CD8-positive, alpha-beta memory T cell (primary cell): Measurements from ENCODE around the gene ATP9B. TPM values are rescaled to one million over a fixed set of nuclear protein-coding genes. Genes with fewer than 3 reads are reported as not detected.

Source experiments
- CTCF ChIA-PET: fragments of 350-600 bp; sonication (Branson Sonifier 250); formaldehyde crosslinking; loops from one replicate; lab custom pipeline; 2021; ENCODE audit warnings: antibody characterized with exemption; lab: Charles Lee
- POLR2A ChIA-PET: fragments of 350-600 bp; sonication (Branson Sonifier 250); formaldehyde crosslinking; loops from one replicate; lab custom pipeline; 2021; ENCODE audit warnings: antibody characterized with exemption; lab: Charles Lee
- DNase-seq, 5 donors: peaks; one replicate each; pipeline versions ENCODE4 v3.0.0 to v3.0.0-alpha.2; 2020 to 2022; ENCODE audit warnings: mixed read lengths in 1 of 5
- H3K27ac ChIP-seq: one replicate; pipeline ENCODE4 v1.7.0; 2013; ENCODE audit warnings: low read depth, mild to moderate bottlenecking, low read length, moderate library complexity
- H3K27me3 ChIP-seq: 2 replicates; pipeline ENCODE4 v1.7.0; 2013; ENCODE audit warnings: low read length, mild to moderate bottlenecking; ENCODE audit not compliant: insufficient read depth, poor library complexity, severe bottlenecking
- H3K36me3 ChIP-seq: 2 replicates; pipeline ENCODE4 v1.7.0; 2013; ENCODE audit warnings: mild to moderate bottlenecking, low read length, moderate library complexity; ENCODE audit not compliant: insufficient read depth
- H3K4me1 ChIP-seq: 2 replicates; pipeline ENCODE4 v1.7.0; 2013; ENCODE audit warnings: mild to moderate bottlenecking, low read length, moderate library complexity; ENCODE audit not compliant: insufficient read depth
- H3K4me3 ChIP-seq: 2 replicates; pipeline ENCODE4 v1.7.0; 2013; ENCODE audit warnings: mild to moderate bottlenecking, low read length
- H3K9me3 ChIP-seq: 2 replicates; pipeline ENCODE4 v1.7.0; 2013; ENCODE audit warnings: mild to moderate bottlenecking, low read length
- H3K27ac Mint-ChIP-seq, 8 donors: one replicate each; pipeline ENCODE4 v1.8.0; 2020 to 2021; ENCODE audit warnings: mixed read lengths in 8 of 8, mild to moderate bottlenecking in 6 of 8, inconsistent platforms in 3 of 8, moderate library complexity in 3 of 8
- H3K27me3 Mint-ChIP-seq, 2 donors: one replicate each; pipeline ENCODE4 v1.8.0; 2020 to 2021; ENCODE audit warnings: mixed read lengths in 2 of 2, mild to moderate bottlenecking in 1 of 2, moderate library complexity in 1 of 2
- H3K36me3 Mint-ChIP-seq, 3 donors: one replicate each; pipeline ENCODE4 v1.8.0; 2020 to 2021; ENCODE audit warnings: mixed read lengths in 3 of 3, inconsistent platforms in 1 of 3, mild to moderate bottlenecking in 1 of 3
- H3K4me1 Mint-ChIP-seq, 3 donors: one replicate each; pipeline ENCODE4 v1.8.0; 2020 to 2021; ENCODE audit warnings: mixed read lengths in 3 of 3, inconsistent platforms in 1 of 3, mild to moderate bottlenecking in 1 of 3
- H3K4me3 Mint-ChIP-seq, 7 donors: one replicate each; pipeline ENCODE4 v1.8.0; 2020 to 2021; ENCODE audit warnings: mixed read lengths in 7 of 7, mild to moderate bottlenecking in 6 of 7, moderate library complexity in 4 of 7, inconsistent platforms in 2 of 7
- H3K9me3 Mint-ChIP-seq, 5 donors: one replicate each; pipeline ENCODE4 v1.8.0; 2020 to 2022; ENCODE audit warnings: mixed read lengths in 5 of 5, mild to moderate bottlenecking in 3 of 5, moderate library complexity in 2 of 5, inconsistent platforms in 1 of 5
- polyA plus RNA-seq: library from polyadenylated mRNA; unstranded; fragments of 300-500 nt; fragmentation: Illumina TruSeq; gene quantifications from one replicate; pipeline ENCODE4 v1.2.3, GENCODE V29; 2021
- total RNA-seq, 2 experiments: library from RNA; stranded (reverse); gene quantifications; one replicate each; pipeline ENCODE4 v1.2.3, GENCODE V29; 2021

Gene ATP9B
- total and polyA plus RNA-seq, 3 experiments from 2014 or later, result 22.0 to 23.4 (median 22.4) TPM

DNA sequence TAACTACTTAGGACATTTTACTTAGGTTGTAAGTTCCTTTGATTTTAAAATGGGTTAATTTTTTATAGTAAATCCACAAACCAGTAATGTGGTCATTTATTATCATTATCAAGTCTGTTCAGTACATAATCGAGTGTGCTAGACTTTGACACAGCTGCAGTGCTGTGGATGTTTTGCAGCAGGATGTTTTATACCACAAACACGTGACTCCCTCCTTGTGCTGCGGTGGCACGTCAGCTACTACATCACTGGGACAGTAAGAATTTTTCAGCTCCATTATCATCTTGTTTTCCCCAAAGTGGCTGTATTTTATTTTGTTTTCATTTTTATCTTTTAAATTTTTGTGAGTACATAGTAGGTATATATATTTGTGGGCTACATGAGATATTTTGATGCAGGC lies 70.0 kb downstream of the ATP9B start:
- Histone ChIP-seq H3K27me3 (no peaks in the 10 kb centered on the region), H3K9me3 (no peaks in the 10 kb centered on the region), H3K27ac (no peak overlapping the region), H3K4me3 (no peak overlapping the region), H3K36me3 (no peaks in the 10 kb centered on the region), H3K4me1 (peaks cover 9% of the 10 kb centered on the region)
- CTCF ChIA-PET, result interaction anchor here (0.7 kb wide), 1 partner anchor 48 kb away, joined by 3 read pairs; no protein-coding TSS in a partner anchor
- Mint-ChIP-seq H3K4me3 (no peak overlapping the region), H3K36me3 (peaks cover 8 to 37% (median 19%) of the 10 kb centered on the region in 3 donors), H3K9me3 (no peaks in the 10 kb centered on the region), H3K27me3 (no peaks in the 10 kb centered on the region), H3K4me1 (peaks cover 24 to 39% (median 38%) of the 10 kb centered on the region in 3 donors), H3K27ac (peak overlapping the region in 4 of 8 donors; percentile 60 to 77 (median 74))
- POLR2A ChIA-PET, result no interaction called here
- DNase-seq, result peak; percentile 16 to 64 (median 34)

DNA sequence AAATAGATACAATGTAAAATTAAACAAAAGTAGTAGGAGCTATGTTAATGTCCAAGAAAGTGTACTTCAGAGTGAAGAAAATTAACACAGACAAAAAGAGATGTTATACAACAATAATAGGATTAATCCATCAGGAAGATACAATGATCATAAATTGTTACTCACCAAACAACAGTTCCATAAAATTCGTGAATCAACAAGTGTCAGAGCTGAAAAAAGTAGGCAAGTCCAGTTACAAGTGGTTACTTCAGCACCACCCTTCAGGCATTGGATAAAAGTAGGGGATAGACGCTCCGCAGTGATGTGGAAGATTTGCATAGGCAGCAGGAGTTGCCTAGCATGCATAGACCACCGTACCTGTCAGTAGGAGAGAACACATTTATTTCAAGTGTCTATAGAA lies 77.8 kb downstream of the ATP9B start:
- H3K4me3 Mint-ChIP-seq, result no peak overlapping the region
- H3K4me1 Mint-ChIP-seq, result peaks cover 10 to 12% (median 12%) of the 10 kb centered on the region in 3 donors
- ChIA-PET POLR2A (no interaction called here), CTCF (no interaction called here)
- H3K27ac Mint-ChIP-seq, result no peak overlapping the region
- H3K9me3 Mint-ChIP-seq, result no peaks in the 10 kb centered on the region
- no peak for DNase-seq
- Histone ChIP-seq H3K4me1 (no peaks in the 10 kb centered on the region), H3K4me3 (no peak overlapping the region), H3K27ac (no peak overlapping the region), H3K9me3 (no peaks in the 10 kb centered on the region), H3K27me3 (no peaks in the 10 kb centered on the region), H3K36me3 (no peaks in the 10 kb centered on the region)
- H3K27me3 Mint-ChIP-seq, result no peaks in the 10 kb centered on the region
- peaks cover 17 to 33% (median 26%) of the 10 kb centered on the region in 3 donors for H3K36me3 Mint-ChIP-seq

- no peak for DNase-seq
- Mint-ChIP-seq H3K9me3 (no peaks in the 10 kb centered on the region), H3K36me3 (peaks cover 11 to 35% (median 26%) of the 10 kb centered on the region in 3 donors), H3K4me3 (no peak overlapping the region), H3K27me3 (no peaks in the 10 kb centered on the region), H3K27ac (peak overlapping the region in 2 of 8 donors; percentile 26 to 32), H3K4me1 (peaks cover 13 to 20% (median 17%) of the 10 kb centered on the region in 3 donors)
- no peaks in the 10 kb centered on the region for H3K36me3 ChIP-seq
- no peaks in the 10 kb centered on the region for H3K4me1 ChIP-seq
- no peak overlapping the region for H3K4me3 ChIP-seq
- ChIA-PET POLR2A (no interaction called here), CTCF (no interaction called here)
- no peaks in the 10 kb centered on the region for H3K27me3 ChIP-seq
- H3K9me3 ChIP-seq, result no peaks in the 10 kb centered on the region
- H3K27ac ChIP-seq, result no peak overlapping the region
Observed at GRCh38 chr18:79151191-79151590, 82.0 kb downstream of the ATP9B start.

DNA sequence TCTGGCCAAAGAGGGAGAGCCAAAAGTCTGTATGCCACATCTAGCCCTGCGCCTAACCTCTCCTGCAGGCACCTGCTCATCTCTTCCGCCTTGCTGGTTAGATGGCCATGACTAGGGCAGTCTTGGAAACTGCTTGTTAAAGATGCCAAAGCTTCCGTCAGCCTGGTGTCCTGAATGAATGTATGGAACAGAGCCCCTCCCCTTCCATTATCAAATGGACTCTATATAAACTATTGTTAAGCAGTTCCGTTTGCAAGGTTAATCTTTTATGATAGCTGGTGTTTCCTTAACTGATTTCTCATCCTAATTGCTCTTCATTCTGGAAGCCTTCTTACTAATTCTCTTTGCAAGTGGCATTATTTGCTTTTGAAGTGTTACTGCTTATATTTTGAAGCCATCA lies 87.1 kb downstream of the ATP9B start:
- Histone ChIP-seq H3K27me3 (no peaks in the 10 kb centered on the region), H3K4me1 (no peaks in the 10 kb centered on the region), H3K4me3 (no peak overlapping the region), H3K9me3 (no peaks in the 10 kb centered on the region), H3K27ac (no peak overlapping the region), H3K36me3 (no peaks in the 10 kb centered on the region)
- POLR2A ChIA-PET, result no interaction called here
- no peaks in the 10 kb centered on the region for H3K9me3 Mint-ChIP-seq
- no peak for DNase-seq
- H3K4me1 Mint-ChIP-seq, result peaks cover 19 to 30% (median 28%) of the 10 kb centered on the region in 3 donors
- no peaks in the 10 kb centered on the region for H3K27me3 Mint-ChIP-seq
- CTCF ChIA-PET, result no interaction called here
- peaks cover 14 to 55% (median 28%) of the 10 kb centered on the region in 3 donors for H3K36me3 Mint-ChIP-seq
- H3K4me3 Mint-ChIP-seq, result no peak overlapping the region
- peak overlapping the region in 5 of 8 donors; percentile 36 to 85 (median 69) for H3K27ac Mint-ChIP-seq

DNA sequence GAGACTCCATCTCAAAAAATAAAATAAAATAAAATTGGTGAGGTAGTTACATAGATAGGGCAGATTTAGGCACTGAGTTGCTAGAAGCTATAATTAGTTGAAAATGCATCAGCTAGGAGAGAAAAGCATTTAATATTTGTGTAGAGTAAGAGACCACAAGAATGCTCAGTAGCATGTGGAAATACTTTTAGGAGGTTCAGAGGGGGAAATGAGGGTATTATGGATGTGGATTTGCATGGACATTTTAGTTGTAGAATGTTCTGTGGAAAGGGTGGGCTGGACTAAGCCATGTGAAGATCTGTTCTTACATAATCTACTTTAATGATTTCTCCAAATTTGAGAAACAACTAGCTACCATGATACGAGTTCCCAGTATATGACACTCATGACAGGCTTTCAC lies 95.5 kb downstream of the ATP9B start:
- Histone ChIP-seq H3K4me3 (no peak overlapping the region), H3K36me3 (peaks cover 6% of the 10 kb centered on the region), H3K4me1 (no peaks in the 10 kb centered on the region), H3K9me3 (no peaks in the 10 kb centered on the region), H3K27me3 (no peaks in the 10 kb centered on the region), H3K27ac (no peak overlapping the region)
- Mint-ChIP-seq H3K9me3 (no peaks in the 10 kb centered on the region), H3K36me3 (peaks cover 4 to 64% (median 18%) of the 10 kb centered on the region in 3 donors), H3K27me3 (no peaks in the 10 kb centered on the region), H3K4me3 (no peak overlapping the region), H3K4me1 (peaks cover 0 to 7% (median 3%) of the 10 kb centered on the region in 3 donors), H3K27ac (peak overlapping the region in 1 of 8 donors; percentile 68)
- CTCF ChIA-PET, result no interaction called here
- no peak for DNase-seq
- POLR2A ChIA-PET, result no interaction called here

DNA sequence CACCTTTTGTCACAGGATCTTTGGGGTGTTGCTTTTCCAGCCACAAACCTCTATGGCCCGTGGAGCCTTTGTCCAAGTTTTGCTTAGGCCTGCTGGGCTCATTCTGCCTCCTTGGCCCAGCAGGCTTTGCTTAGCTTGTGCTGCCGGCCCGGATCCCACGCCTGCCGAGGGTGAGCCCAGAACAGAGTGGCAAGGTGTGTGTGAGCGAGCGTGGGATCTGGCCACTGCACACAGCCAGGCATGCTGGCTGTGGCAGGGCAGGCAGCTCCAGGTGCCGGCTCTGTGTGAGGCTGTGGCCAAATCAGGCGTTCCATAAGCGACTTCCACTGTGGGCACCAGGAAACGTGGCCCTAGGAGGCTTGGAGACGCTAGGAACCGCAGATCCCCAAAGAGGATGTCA lies 97.5 kb downstream of the ATP9B start:
- no peak for DNase-seq
- CTCF ChIA-PET, result no interaction called here
- H3K27me3 Mint-ChIP-seq, result no peaks in the 10 kb centered on the region
- Histone ChIP-seq H3K4me1 (no peaks in the 10 kb centered on the region), H3K27ac (no peak overlapping the region), H3K4me3 (no peak overlapping the region), H3K27me3 (no peaks in the 10 kb centered on the region), H3K9me3 (no peaks in the 10 kb centered on the region), H3K36me3 (peaks cover 6% of the 10 kb centered on the region)
- H3K27ac Mint-ChIP-seq, result no peak overlapping the region
- POLR2A ChIA-PET, result no interaction called here
- H3K4me1 Mint-ChIP-seq, result peaks cover 4 to 7% (median 5%) of the 10 kb centered on the region in 3 donors
- H3K9me3 Mint-ChIP-seq, result no peaks in the 10 kb centered on the region
- no peak overlapping the region for H3K4me3 Mint-ChIP-seq
- peaks cover 4 to 58% (median 9%) of the 10 kb centered on the region in 3 donors for H3K36me3 Mint-ChIP-seq

- CTCF ChIA-PET, result no interaction called here
- Histone ChIP-seq H3K36me3 (peaks cover 6% of the 10 kb centered on the region), H3K27me3 (no peaks in the 10 kb centered on the region), H3K4me3 (no peak overlapping the region), H3K27ac (no peak overlapping the region), H3K4me1 (no peaks in the 10 kb centered on the region), H3K9me3 (no peaks in the 10 kb centered on the region)
- Mint-ChIP-seq H3K27me3 (no peaks in the 10 kb centered on the region), H3K4me3 (no peak overlapping the region), H3K36me3 (peaks cover 4 to 52% (median 9%) of the 10 kb centered on the region in 3 donors), H3K27ac (no peak overlapping the region), H3K4me1 (peaks cover 4 to 7% (median 5%) of the 10 kb centered on the region in 3 donors), H3K9me3 (no peaks in the 10 kb centered on the region)
- no peak for DNase-seq
- POLR2A ChIA-PET, result no interaction called here
Observed at GRCh38 chr18:79167526-79168190, 98.5 kb downstream of the ATP9B start.

DNA sequence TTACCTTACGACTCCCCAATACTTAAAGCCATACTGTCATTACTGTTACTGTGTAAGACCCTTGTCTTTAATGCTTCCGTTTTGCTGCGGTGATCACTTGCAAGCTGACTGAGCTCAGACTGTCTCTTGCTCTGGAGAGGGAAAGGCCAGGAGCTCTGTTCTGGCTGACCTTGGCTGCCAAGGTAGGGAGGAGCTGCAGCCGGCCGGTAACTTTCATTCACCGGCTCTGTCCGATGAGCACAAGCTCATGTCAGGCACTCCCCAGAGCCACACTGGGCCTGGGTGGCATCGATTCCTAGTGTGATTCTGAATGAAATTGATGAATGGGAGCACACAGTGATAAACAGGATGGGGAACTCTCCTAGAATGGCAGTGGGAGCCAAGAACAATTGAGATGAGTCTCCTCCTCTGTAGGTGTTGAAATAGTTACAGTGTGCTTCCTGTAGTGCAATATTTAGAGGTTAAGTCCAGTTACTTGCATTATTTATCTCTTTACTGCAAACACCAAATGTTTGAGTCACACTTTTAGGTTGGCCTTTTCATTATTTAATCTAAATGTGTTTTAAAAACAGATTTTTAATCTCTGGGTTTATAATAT lies 100.9 kb downstream of the ATP9B start:
- H3K9me3 Mint-ChIP-seq, result no peaks in the 10 kb centered on the region
- no peaks in the 10 kb centered on the region for H3K4me1 ChIP-seq
- no peak overlapping the region for H3K4me3 Mint-ChIP-seq
- POLR2A ChIA-PET, result no interaction called here
- H3K36me3 ChIP-seq, result peaks cover 6% of the 10 kb centered on the region
- peaks cover 10 to 67% (median 14%) of the 10 kb centered on the region in 3 donors for H3K36me3 Mint-ChIP-seq
- H3K9me3 ChIP-seq, result no peaks in the 10 kb centered on the region
- peaks cover 4 to 7% (median 5%) of the 10 kb centered on the region in 3 donors for H3K4me1 Mint-ChIP-seq
- H3K27me3 Mint-ChIP-seq, result no peaks in the 10 kb centered on the region
- H3K27ac Mint-ChIP-seq, result peak overlapping the region in 2 of 8 donors; percentile 10 to 46
- CTCF ChIA-PET, result no interaction called here
- no peak overlapping the region for H3K27ac ChIP-seq
- no peak overlapping the region for H3K4me3 ChIP-seq
- DNase-seq, result no peak
- H3K27me3 ChIP-seq, result no peaks in the 10 kb centered on the region
